GM19238 (cell line): Measurements from ENCODE around the gene SYCE1L.

Source experiments
- DNase-seq: peaks from one replicate; pipeline ENCODE4 v3.0.0; 2011; ENCODE audit warnings: low spot score; ENCODE audit not compliant: insufficient read length

SYCE1L gene

GRCh38 chr16:77250400-77250799 is 51.2 kb downstream of the SYCE1L start:
- DNase-seq: no peak
